ENCODE data around the gene CYBA. TPM values are rescaled to one million over a fixed set of nuclear protein-coding genes. Genes with fewer than 3 reads are reported as not detected.

CYBA gene
- polyA plus RNA-seq, 1 donor from 2014 or later, result 6.3 TPM

DNA sequence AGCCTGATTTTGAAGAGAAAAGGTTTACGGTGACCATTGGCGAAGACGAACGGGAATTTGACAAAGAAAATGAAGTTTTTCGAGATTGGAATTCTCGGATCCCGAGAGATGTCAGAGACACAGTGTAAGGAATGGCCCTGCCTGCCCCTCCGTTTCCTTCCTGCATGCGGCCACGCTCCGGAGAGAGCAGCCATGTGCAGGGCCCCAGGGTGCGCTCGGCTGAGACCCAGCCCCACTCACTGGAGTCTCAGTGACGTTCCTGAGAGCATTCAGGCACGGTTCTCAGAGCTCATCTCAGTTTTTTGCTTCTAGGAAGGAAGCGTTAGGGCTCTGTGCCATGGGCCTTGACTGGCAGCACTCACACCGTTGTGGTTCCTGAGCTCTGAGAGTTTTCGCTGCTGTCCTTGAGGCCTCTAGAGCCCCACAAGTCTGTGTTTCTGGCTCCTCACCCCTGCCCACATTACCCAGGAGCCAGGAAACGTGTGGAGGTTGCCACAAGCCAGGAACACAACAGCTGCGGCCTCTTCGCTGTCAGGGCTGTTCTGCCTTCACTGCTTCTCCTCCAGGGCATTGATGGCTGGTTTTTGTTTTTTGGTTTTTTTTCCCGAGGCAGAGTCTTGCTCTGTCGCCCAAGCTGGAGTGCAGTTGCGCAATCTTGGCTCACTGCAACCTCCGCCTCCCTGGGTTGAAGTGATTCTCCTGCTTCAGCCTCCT, 50.9 kb downstream of the CYBA start:
- Histone ChIP-seq H3K4me2 (ENCODE audit: low read length) (no peak overlapping the region), H3K27ac (ENCODE audit: low read length) (no peak overlapping the region), H3K4me3 (ENCODE audit: low read length) (no peak overlapping the region), H3K27me3 (ENCODE audit: insufficient read depth, low read depth, low read length) (no peaks in the 10 kb centered on the region), H3K9ac (ENCODE audit: low read length) (no peak overlapping the region), H3F3A (ENCODE audit: insufficient read depth, low read length, poor library complexity, severe bottlenecking) (no peaks in the 10 kb centered on the region), H3K36me3 (ENCODE audit: insufficient read depth, low read length) (peaks cover 5% of the 10 kb centered on the region), H4K20me1 (ENCODE audit: insufficient read depth) (no peaks in the 10 kb centered on the region), H2AFZ (ENCODE audit: low read depth, low read length) (no peak overlapping the region), H3K9me2 (ENCODE audit: insufficient read depth, low read length) (no peaks in the 10 kb centered on the region), H3K9me3 (ENCODE audit: low read length) (no peaks in the 10 kb centered on the region), H3K79me2 (replicated peaks; ENCODE audit: insufficient read depth, low read length) (peaks cover 4% of the 10 kb centered on the region)
- TF ChIP-seq POLR2AphosphoS5 (IDR thresholded peaks at IDR 0.05) (no peak), EP300 (conservative IDR thresholded peaks at IDR 0.05; ENCODE audit: poor library complexity, severe bottlenecking) (no peak)
- TF ChIP-seq, protein P1, sequence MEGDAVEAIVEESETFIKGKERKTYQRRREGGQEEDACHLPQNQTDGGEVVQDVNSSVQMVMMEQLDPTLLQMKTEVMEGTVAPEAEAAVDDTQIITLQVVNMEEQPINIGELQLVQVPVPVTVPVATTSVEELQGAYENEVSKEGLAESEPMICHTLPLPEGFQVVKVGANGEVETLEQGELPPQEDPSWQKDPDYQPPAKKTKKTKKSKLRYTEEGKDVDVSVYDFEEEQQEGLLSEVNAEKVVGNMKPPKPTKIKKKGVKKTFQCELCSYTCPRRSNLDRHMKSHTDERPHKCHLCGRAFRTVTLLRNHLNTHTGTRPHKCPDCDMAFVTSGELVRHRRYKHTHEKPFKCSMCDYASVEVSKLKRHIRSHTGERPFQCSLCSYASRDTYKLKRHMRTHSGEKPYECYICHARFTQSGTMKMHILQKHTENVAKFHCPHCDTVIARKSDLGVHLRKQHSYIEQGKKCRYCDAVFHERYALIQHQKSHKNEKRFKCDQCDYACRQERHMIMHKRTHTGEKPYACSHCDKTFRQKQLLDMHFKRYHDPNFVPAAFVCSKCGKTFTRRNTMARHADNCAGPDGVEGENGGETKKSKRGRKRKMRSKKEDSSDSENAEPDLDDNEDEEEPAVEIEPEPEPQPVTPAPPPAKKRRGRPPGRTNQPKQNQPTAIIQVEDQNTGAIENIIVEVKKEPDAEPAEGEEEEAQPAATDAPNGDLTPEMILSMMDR (IDR thresholded peaks at IDR 0.05; ENCODE audit: poor library complexity, severe bottlenecking), result no peak

GRCh38 chr16:88599092-88599733, 51.6 kb downstream of the CYBA start:
- Histone ChIP-seq H3K36me3 (ENCODE audit: insufficient read depth, low read length) (peaks cover 5% of the 10 kb centered on the region), H3K27ac (ENCODE audit: low read length) (no peak overlapping the region)

More at GRCh38 chr16:88599092-88599733, 51.6 kb downstream of the CYBA start:
- Histone ChIP-seq H3K4me2 (ENCODE audit: low read length) (no peak overlapping the region), H3K79me2 (replicated peaks; ENCODE audit: insufficient read depth, low read length) (peaks cover 4% of the 10 kb centered on the region), H3K4me3 (ENCODE audit: low read length) (no peak overlapping the region), H4K20me1 (ENCODE audit: insufficient read depth) (no peaks in the 10 kb centered on the region), H3K9ac (ENCODE audit: low read length) (no peak overlapping the region), H3K9me2 (ENCODE audit: insufficient read depth, low read length) (no peaks in the 10 kb centered on the region), H3F3A (ENCODE audit: insufficient read depth, low read length, poor library complexity, severe bottlenecking) (no peaks in the 10 kb centered on the region), H3K9me3 (ENCODE audit: low read length) (no peaks in the 10 kb centered on the region), H2AFZ (ENCODE audit: low read depth, low read length) (no peak overlapping the region), H3K27me3 (ENCODE audit: insufficient read depth, low read depth, low read length) (no peaks in the 10 kb centered on the region)
- no peak for TF ChIP-seq RAD21 (conservative IDR thresholded peaks at IDR 0.05)
- no peak for TF ChIP-seq TAF1 (IDR thresholded peaks at IDR 0.05; ENCODE audit: low read depth)
- TF ChIP-seq, protein P2, sequence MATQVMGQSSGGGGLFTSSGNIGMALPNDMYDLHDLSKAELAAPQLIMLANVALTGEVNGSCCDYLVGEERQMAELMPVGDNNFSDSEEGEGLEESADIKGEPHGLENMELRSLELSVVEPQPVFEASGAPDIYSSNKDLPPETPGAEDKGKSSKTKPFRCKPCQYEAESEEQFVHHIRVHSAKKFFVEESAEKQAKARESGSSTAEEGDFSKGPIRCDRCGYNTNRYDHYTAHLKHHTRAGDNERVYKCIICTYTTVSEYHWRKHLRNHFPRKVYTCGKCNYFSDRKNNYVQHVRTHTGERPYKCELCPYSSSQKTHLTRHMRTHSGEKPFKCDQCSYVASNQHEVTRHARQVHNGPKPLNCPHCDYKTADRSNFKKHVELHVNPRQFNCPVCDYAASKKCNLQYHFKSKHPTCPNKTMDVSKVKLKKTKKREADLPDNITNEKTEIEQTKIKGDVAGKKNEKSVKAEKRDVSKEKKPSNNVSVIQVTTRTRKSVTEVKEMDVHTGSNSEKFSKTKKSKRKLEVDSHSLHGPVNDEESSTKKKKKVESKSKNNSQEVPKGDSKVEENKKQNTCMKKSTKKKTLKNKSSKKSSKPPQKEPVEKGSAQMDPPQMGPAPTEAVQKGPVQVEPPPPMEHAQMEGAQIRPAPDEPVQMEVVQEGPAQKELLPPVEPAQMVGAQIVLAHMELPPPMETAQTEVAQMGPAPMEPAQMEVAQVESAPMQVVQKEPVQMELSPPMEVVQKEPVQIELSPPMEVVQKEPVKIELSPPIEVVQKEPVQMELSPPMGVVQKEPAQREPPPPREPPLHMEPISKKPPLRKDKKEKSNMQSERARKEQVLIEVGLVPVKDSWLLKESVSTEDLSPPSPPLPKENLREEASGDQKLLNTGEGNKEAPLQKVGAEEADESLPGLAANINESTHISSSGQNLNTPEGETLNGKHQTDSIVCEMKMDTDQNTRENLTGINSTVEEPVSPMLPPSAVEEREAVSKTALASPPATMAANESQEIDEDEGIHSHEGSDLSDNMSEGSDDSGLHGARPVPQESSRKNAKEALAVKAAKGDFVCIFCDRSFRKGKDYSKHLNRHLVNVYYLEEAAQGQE (IDR thresholded peaks at IDR 0.05; ENCODE audit: borderline replicate concordance), result no peak
- no peak for TF ChIP-seq SMC3 (conservative IDR thresholded peaks at IDR 0.05; ENCODE audit: poor library complexity)
- no peak for TF ChIP-seq POLR2AphosphoS5 (IDR thresholded peaks at IDR 0.05)
- no peak for TF ChIP-seq MXI1 (conservative IDR thresholded peaks at IDR 0.05; ENCODE audit: poor library complexity, severe bottlenecking)
- TF ChIP-seq, protein P1 (IDR thresholded peaks at IDR 0.05; ENCODE audit: poor library complexity, severe bottlenecking), result no peak
- no peak for TF ChIP-seq EZH2 (IDR thresholded peaks at IDR 0.05; ENCODE audit: borderline replicate concordance, insufficient read depth, low read length, poor library complexity, severe bottlenecking)
- TF ChIP-seq EP300 (conservative IDR thresholded peaks at IDR 0.05; ENCODE audit: poor library complexity, severe bottlenecking), result no peak
